ENCODE results near the gene AURKB.
"Not testable (repeated sequence)": the region's sequence is repeated elsewhere in the genome, so short reads cannot be mapped to it uniquely, and the experiment has no call there.

Gene AURKB

GRCh38 chr17:8187517-8188262 lies 22.7 kb downstream of the AURKB start:
- peak; percentile 55 for DNase-seq

GRCh38 chr17:8186787-8187516 lies 23.4 kb downstream of the AURKB start:
- DNase-seq, result peak; percentile 89

- DNase-seq, result no peak
These were observed 24.0 kb downstream of the AURKB start for GRCh38 chr17:8186446-8186786.

- peak; percentile 12 for DNase-seq
These were observed 24.6 kb downstream of the AURKB start for GRCh38 chr17:8185582-8186445.

GRCh38 chr17:8176998-8177731 lies 33.2 kb downstream of the AURKB start:
- no peak for DNase-seq

GRCh38 chr17:8176197-8176940 lies 34.0 kb downstream of the AURKB start, which contains the start of gene TMEM107:
TSS of gene TMEM107 (minus strand) at chr17:8176380. CDS start at chr17:8176286, 94 bp downstream.
- peak; percentile 41 for DNase-seq

GRCh38 chr17:8175795-8176196 lies 34.6 kb downstream of the AURKB start:
- no peak for DNase-seq

- no peak for DNase-seq
These were observed 36.5 kb downstream of the AURKB start for GRCh38 chr17:8173871-8174322.

- DNase-seq, result peak; percentile 53
These were observed 37.1 kb downstream of the AURKB start for GRCh38 chr17:8173056-8173870.

GRCh38 chr17:8170186-8170585 lies 40.2 kb downstream of the AURKB start:
- not testable (repeated sequence) for DNase-seq

GRCh38 chr17:8167526-8167925 lies 42.8 kb downstream of the AURKB start:
- no peak for DNase-seq

GRCh38 chr17:8166731-8167130 lies 43.6 kb downstream of the AURKB start:
- no peak for DNase-seq

GRCh38 chr17:8164815-8165131 lies 45.6 kb downstream of the AURKB start:
- no peak for DNase-seq

- peak; percentile 10 for DNase-seq
These were observed 46.2 kb downstream of the AURKB start for GRCh38 chr17:8163978-8164814.

GRCh38 chr17:8162997-8163977 lies 47.1 kb downstream of the AURKB start:
- DNase-seq, result no peak

GRCh38 chr17:8162233-8162996 lies 48.0 kb downstream of the AURKB start, which contains the start of gene VAMP2:
TSS of gene VAMP2 (minus strand) at chr17:8162948. CDS start at chr17:8162879, 69 bp downstream.
- no peak for DNase-seq

- no peak for DNase-seq
These were observed 48.8 kb downstream of the AURKB start for GRCh38 chr17:8161289-8162232.

Data from KG1 (cell line).